Measurements from ENCODE around the gene CELF5. TPM values are rescaled to one million over a fixed set of nuclear protein-coding genes. Genes with fewer than 3 reads are reported as not detected.
"Not testable (repeated sequence)": the region's sequence is repeated elsewhere in the genome, so short reads cannot be mapped to it uniquely, and the experiment has no call there.

Gene CELF5
- total RNA-seq, 2 experiments from 2014 or later = 0.13 to 0.21 TPM

- POLR2A ChIA-PET = no interaction called here
- CTCF ChIA-PET = interaction anchor here (0.7 kb wide), 1 partner anchor 202 kb away, joined by 3 read pairs; no protein-coding TSS in a partner anchor
These were observed 5.5 kb downstream of the CELF5 start for GRCh38 chr19:3229888-3230496.

DNA sequence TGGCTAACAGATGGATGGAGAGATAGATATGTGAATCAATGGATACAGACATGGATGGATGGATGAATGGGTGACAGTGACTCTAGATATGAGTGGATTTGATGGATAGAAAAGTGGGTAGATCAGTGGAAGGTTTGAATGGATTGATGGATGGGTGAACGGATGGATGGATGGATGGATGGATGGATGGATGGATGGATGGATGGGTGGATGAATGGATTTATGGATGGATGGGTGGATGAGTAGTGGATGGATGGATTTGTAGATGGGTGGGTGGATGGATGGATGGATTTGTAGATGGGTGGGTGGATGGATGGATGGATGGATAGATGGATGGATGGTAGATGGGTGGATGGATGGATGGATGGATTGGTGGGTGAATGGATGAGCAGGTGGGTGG, 6.8 kb downstream of the CELF5 start:
- ChIA-PET POLR2A (no interaction called here), CTCF (no interaction called here)

GRCh38 chr19:3233116-3233515, 8.7 kb downstream of the CELF5 start:
- ChIA-PET CTCF (interaction anchor here (0.6 kb wide), 1 partner anchor 270 kb away, joined by 5 read pairs; no protein-coding TSS in a partner anchor), POLR2A (interaction anchor here (0.6 kb wide), 1 partner anchor 11 kb away, joined by 3 read pairs; no protein-coding TSS in a partner anchor)

DNA sequence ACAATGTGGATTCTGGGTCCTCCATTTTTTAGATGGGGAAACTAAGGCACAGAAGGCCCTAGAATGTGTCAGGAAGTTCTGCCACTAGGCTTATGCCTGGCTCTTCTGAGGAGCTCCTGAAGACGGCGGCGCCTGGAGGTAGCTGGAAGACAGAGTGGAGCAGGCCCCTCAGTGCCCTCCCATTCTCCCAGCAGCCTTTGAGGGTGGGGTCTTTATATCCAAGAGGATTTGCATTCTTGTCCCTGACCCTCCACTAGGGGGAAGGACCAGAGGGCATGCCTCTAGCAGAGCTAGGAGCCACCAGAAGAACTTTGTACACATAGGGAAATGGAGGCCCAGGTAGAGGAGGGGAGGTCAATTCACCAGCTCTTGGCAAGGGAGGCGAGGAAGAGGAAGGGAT, 9.4 kb downstream of the CELF5 start:
- ChIA-PET POLR2A (interaction anchor here (0.6 kb wide), 1 partner anchor 12 kb away, joined by 3 read pairs; no protein-coding TSS in a partner anchor), CTCF (interaction anchor here (0.7 to 1.2 kb wide), 2 partner anchors 9 to 130 kb away, joined by 3 to 4 read pairs; partner anchors contain the start of gene CELF5)

DNA sequence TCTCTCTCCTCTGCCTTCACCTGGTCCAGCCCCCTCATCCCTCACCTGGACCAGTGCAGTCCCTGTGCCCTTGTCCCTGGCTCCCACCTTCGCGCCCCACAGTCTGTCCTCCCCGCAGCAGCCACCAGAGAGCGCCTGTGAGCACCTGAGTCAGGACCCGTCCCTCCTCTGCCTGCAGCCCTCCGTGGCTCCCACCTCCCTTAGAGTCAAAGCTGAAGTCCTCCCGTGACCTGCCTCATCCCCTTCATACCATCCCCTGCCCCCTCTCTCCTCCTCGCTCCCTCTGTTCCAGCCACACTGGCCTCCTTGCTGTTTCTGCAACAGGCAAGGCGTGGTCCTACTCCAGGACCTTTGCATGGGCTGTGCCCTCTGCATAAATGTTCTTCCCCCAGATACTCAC, 10.3 kb downstream of the CELF5 start:
- ChIA-PET POLR2A (no interaction called here), CTCF (interaction anchor here (0.6 to 1.2 kb wide), 2 partner anchors 10 to 61 kb away, joined by 3 to 4 read pairs; partner anchors contain the start of gene CELF5)

DNA sequence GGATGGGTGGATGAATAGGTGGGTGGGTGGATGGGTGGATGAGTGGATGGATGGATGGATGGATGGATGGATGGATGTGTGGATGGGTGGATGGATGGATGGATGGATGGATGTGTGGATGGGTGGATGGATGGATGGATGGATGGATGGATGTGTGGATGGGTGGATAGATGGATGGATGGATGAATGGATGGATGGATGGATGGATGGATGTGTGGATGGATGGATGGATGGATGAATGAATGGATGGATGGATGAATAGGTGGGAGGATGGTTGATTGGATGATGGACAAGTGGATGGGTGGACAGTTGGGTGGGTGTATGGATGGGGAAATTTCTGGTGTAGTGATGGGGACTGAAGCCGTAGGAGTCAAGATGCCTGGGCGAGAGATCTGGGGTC, 11.1 kb downstream of the CELF5 start:
- POLR2A ChIA-PET, CTCF ChIA-PET: not testable (repeated sequence)

DNA sequence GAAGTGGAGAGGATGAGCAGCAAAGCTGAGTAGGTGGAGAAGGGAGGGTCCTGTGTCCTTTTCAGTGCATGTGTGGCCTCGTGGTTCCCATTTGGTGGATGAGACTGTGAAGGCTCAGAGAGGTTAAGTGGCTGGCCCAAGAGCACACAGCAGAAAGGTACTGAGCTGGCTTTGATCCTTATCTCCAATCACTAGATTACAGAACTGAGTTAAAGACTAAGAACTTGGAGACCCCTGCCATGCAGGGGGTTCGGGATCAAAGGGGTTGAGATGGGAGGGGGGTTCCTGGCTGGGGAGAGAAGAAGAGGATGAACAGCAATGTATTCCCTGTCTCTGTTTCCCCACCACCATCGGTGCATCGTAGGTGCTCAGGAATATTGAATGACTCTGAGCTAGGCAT, 11.8 kb downstream of the CELF5 start:
- ChIA-PET POLR2A (no interaction called here), CTCF (no interaction called here)

- POLR2A ChIA-PET = no interaction called here
- CTCF ChIA-PET = interaction anchor here (1.6 kb wide), 1 partner anchor 15 kb away, joined by 4 read pairs; no protein-coding TSS in a partner anchor
These were observed 13.7 kb downstream of the CELF5 start for GRCh38 chr19:3238066-3238561.

DNA sequence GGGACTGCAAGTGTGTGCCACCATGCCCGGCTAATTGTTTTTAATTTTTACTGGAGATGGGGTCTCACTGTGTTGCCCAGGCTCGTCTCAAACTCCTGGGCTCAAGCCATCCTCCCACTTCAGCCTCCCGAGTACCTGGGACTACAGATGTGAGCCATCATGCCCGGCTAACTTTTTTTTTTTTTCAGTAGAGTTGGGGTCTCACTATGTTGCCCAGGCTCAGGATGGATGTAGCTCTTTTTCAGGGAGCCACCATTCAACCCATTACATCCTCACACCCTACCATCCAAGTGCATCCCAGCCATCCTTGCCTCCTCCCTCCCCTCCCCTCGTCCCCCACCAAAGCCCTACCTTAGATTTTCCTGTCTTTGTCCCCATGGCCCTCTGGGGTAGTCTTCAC, 14.9 kb downstream of the CELF5 start:
- CTCF ChIA-PET = interaction anchor here (1.0 to 1.6 kb wide), 2 partner anchors 14 to 225 kb away, joined by 4 read pairs; no protein-coding TSS in a partner anchor

DNA sequence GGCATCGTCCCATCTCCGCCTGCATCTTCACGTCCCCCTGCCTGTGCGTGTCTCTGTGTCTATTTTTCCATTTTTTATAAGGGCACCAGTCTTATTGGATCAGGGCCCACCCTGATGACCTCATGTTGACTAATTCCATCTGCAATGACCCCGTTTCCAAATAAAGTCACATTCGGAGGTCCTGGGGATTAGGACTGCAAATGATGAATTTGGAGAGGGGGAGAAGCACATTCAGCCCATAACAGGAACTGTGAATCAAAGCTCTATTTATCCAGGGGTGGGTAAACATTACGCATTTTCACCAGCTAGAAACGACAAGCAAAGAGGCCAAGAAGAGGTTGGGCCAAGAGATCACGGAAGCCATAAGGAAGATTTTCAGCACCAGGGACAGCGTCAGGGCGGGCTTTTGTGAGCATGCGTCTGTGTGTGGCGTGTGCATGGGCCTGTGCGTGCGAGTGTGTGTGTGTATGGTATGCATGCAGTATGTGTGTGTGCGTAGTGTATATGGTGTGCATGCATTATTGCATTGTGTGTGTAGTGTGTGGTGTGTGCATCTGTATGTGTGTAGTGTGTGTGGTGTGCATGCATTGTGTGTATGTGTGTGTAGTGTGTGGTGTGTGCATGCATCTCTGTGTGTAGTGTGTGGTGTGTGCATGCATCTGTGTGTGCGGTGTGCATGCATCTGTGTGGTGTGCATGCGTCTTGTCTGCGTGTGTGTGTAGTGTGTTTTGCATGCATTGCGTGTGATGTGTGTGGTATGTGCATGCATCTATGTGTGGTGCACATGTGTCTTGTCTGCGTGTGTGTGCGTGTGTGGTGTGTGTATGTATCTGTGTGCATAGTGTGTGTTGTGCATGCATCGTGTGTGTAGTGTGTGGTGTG, 19.6 kb downstream of the CELF5 start:
- ChIA-PET CTCF (no interaction called here), POLR2A (interaction anchor here (0.6 kb wide), 1 partner anchor 511 kb away, joined by 4 read pairs; no protein-coding TSS in a partner anchor)

More for the DNA sequence above, 14.9 kb downstream of the CELF5 start:
- POLR2A ChIA-PET = no interaction called here

- CTCF ChIA-PET = no interaction called here
- POLR2A ChIA-PET = no interaction called here
These were observed 20.6 kb downstream of the CELF5 start for GRCh38 chr19:3245050-3245449.

- POLR2A ChIA-PET = interaction anchor here (0.7 kb wide), 1 partner anchor 38 kb away, joined by 6 read pairs; no protein-coding TSS in a partner anchor
- CTCF ChIA-PET = no interaction called here
These were observed 24.4 kb downstream of the CELF5 start for GRCh38 chr19:3248728-3249326.

GRCh38 chr19:3249408-3249807, 24.9 kb downstream of the CELF5 start:
- ChIA-PET CTCF (interaction anchor here (0.5 to 0.7 kb wide), 2 partner anchors 308 to 370 kb away, joined by 3 to 5 read pairs; no protein-coding TSS in a partner anchor), POLR2A (no interaction called here)

DNA sequence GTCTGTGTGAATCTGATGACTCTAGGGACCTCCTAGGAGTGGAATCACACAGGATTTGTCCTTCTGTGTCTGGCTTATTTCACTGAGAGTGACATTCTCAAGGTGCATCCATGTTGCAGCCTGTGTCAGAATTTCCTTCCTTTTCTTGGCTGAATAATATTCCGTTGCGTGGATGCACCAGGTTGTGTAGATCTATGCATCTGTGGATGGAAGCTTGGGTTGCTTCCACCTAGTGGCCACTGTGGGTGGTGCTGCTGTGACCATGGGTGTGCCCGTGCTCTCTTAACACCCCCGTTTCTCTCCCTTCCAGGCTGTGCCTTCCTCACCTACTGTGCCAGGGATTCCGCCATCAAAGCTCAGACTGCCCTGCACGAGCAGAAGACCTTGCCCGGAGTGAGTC, 26.2 kb downstream of the CELF5 start:
- ChIA-PET POLR2A (no interaction called here), CTCF (interaction anchor here (0.6 to 1.0 kb wide), 3 partner anchors 24 to 1064 kb away, joined by 3 to 5 read pairs (median 3); no protein-coding TSS in a partner anchor)

GRCh38 chr19:3251229-3251628, 26.8 kb downstream of the CELF5 start:
- POLR2A ChIA-PET = no interaction called here
- CTCF ChIA-PET = interaction anchor here (0.6 to 1.0 kb wide), 3 partner anchors 25 to 1064 kb away, joined by 3 to 5 read pairs (median 3); no protein-coding TSS in a partner anchor

DNA sequence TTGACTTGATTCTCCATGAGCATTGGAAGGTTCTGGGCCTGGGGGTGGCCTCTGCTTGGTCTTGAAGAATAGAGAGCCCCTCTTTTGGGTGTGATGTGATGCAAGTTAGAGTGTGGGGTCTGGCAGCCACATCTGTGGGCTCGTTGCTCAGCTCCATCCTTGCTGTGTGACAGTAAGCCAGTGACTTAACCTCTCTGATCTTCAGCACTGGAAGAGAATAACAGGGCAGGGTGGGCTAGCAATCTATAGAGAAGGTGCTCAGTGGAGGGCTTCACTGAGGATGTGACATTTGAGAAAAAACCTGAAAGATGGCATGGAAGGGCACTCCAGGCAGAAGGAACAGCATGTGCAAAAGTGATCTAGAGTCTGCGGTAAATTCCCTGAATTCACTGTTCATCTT, 28.2 kb downstream of the CELF5 start:
- ChIA-PET POLR2A (no interaction called here), CTCF (interaction anchor here (1.4 kb wide), 1 partner anchor 14 kb away, joined by 4 read pairs; no protein-coding TSS in a partner anchor)

GRCh38 chr19:3253270-3253669, 28.8 kb downstream of the CELF5 start:
- ChIA-PET POLR2A (no interaction called here), CTCF (interaction anchor here (0.5 to 1.4 kb wide), 3 partner anchors 15 to 1187 kb away, joined by 3 to 4 read pairs (median 3); no protein-coding TSS in a partner anchor)

DNA sequence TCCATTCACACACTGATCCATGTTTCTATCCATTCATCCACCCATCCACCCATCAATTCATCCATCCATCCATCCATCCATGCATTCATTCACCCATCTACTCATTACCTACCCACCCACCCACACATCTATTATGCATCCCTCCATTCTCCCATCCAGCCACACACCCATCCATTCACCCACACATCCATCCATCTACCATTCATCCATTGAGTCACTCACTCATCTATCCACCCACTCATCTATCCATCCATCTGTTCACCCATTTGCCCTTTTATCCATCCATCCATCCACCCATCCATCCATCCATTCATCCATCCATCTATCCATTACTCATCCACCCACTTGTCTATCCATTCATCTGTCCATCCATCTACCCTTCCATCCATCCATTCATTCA, 30.1 kb downstream of the CELF5 start:
- POLR2A ChIA-PET = no interaction called here
- CTCF ChIA-PET = no interaction called here

GRCh38 chr19:3257071-3257470, 32.6 kb downstream of the CELF5 start:
- ChIA-PET POLR2A (no interaction called here), CTCF (interaction anchor here (0.8 to 1.7 kb wide), 2 partner anchors 49 to 172 kb away, joined by 4 read pairs; no protein-coding TSS in a partner anchor)

- ChIA-PET POLR2A (no interaction called here), CTCF (no interaction called here)
These were observed 37.9 kb downstream of the CELF5 start for GRCh38 chr19:3262362-3262761.
